Small intestine (tissue), 7 donors: ENCODE measurements around the gene PLXDC2. TPM values are rescaled to one million over a fixed set of nuclear protein-coding genes. Genes with fewer than 3 reads are reported as not detected.

ENCODE experiments used
- DNase-seq, 2 donors: peaks; one replicate each; pipeline versions ENCODE4 v3.0.0 to v3.0.0-alpha.2; 2013
- FAIRE-seq: peaks from 2 replicates; lab custom pipeline; 2012; peaks lifted over from hg19 to GRCh38; lab: Jason Lieb, UNC
- H3K27ac ChIP-seq, 3 donors: one replicate each; pipeline ENCODE4 v1.5.1; 2013; ENCODE audit warnings: low read length in 2 of 3, mild to moderate bottlenecking in 2 of 3, control low read depth in 1 of 3, inconsistent platforms in 1 of 3, low read depth in 1 of 3, moderate library complexity in 1 of 3
- H3K27me3 ChIP-seq, 3 donors: one replicate each; pipeline ENCODE4 v1.6.1; 2013; ENCODE audit warnings: low read length in 3 of 3, inconsistent platforms in 1 of 3; ENCODE audit not compliant: control insufficient read depth in 3 of 3, insufficient read depth in 3 of 3
- H3K36me3 ChIP-seq, 3 donors: one replicate each; pipeline ENCODE4 v1.6.1; 2013; ENCODE audit warnings: low read length in 3 of 3, inconsistent platforms in 1 of 3, low read depth in 1 of 3, mild to moderate bottlenecking in 1 of 3, moderate library complexity in 1 of 3; ENCODE audit not compliant: control insufficient read depth in 3 of 3, insufficient read depth in 2 of 3
- H3K4me1 ChIP-seq, 3 donors: one replicate each; pipeline ENCODE4 v1.6.1; 2013; ENCODE audit warnings: low read length in 2 of 3, inconsistent platforms in 1 of 3, low read depth in 1 of 3, mild to moderate bottlenecking in 1 of 3, moderate library complexity in 1 of 3; ENCODE audit not compliant: control insufficient read depth in 3 of 3, insufficient read depth in 2 of 3
- H3K4me3 ChIP-seq, 3 donors: one replicate each; pipeline ENCODE4 v1.5.1; 2013; ENCODE audit warnings: low read length in 3 of 3, control low read depth in 1 of 3, inconsistent platforms in 1 of 3, low read depth in 1 of 3, mild to moderate bottlenecking in 1 of 3, moderate library complexity in 1 of 3
- H3K9me3 ChIP-seq, 2 donors: one replicate each; pipeline ENCODE4 v1.6.1; 2013; ENCODE audit warnings: low read depth in 1 of 2, low read length in 1 of 2; ENCODE audit not compliant: control insufficient read depth in 2 of 2, insufficient read depth in 1 of 2
- WGBS, 3 donors: extraction: QIAGEN DNeasy Blood & Tissue Kit; methylation state at CpG; one replicate each; pipeline ENCODE4 v1.1.7; 2013; 5-methylcytosine and 5-hydroxymethylcytosine counted together
- polyA plus RNA-seq, 4 donors: library from polyadenylated mRNA; stranded (reverse) in 3 of 4; unstranded in 1 of 4; fragments of 200-250 nt in 3 of 4; fragments of 120-200 nt in 1 of 4; gene quantifications; one replicate each; pipeline versions ENCODE4 v1.2.1 to v1.2.3, GENCODE V29; 2013
- donor health status: healthy with polysubstance abuse.
- donor health status: control.
- donor health status: control.
- donor health status: Bipolar disorder and iron deficiency.
- donor health status: healthy.

The PLXDC2 gene
- polyA plus RNA-seq, 4 donors: 0.81 to 18.3 (median 3.4) TPM

- no peaks in the 10 kb centered on the region for H3K27me3 ChIP-seq
- H3K27ac ChIP-seq: no peak overlapping the region
- no peaks in the 10 kb centered on the region for H3K36me3 ChIP-seq
- H3K9me3 ChIP-seq: no peaks in the 10 kb centered on the region
- DNase-seq: no peak
- no peak overlapping the region for H3K4me3 ChIP-seq
- no peaks in the 10 kb centered on the region for H3K4me1 ChIP-seq
- 22 to 62% (median 22%) methylated on average over 2 of the region's 2 CpGs for WGBS, 3 donors
- no peak for FAIRE-seq
These were observed 60.3 kb downstream of the PLXDC2 start for GRCh38 chr10:19876570-19876969.

- H3K27me3 ChIP-seq: no peaks in the 10 kb centered on the region
- no peak for FAIRE-seq
- H3K4me1 ChIP-seq: no peaks in the 10 kb centered on the region
- DNase-seq: no peak
- no peaks in the 10 kb centered on the region for H3K9me3 ChIP-seq
- no peak overlapping the region for H3K27ac ChIP-seq
- no peaks in the 10 kb centered on the region for H3K36me3 ChIP-seq
- no peak overlapping the region for H3K4me3 ChIP-seq
- 87 to 97% (median 93%) methylated on average over 8 of the region's 8 CpGs for WGBS, 3 donors
These were observed 61.4 kb downstream of the PLXDC2 start for GRCh38 chr10:19877466-19878255.

- H3K36me3 ChIP-seq: no peaks in the 10 kb centered on the region
- no peak for DNase-seq
- H3K4me3 ChIP-seq: no peak overlapping the region
- no peak overlapping the region for H3K27ac ChIP-seq
- WGBS, 3 donors: 87 to 91% (median 88%) methylated on average over 4 to 5 of the region's 5 CpGs
- no peak for FAIRE-seq
- no peaks in the 10 kb centered on the region for H3K27me3 ChIP-seq
- no peaks in the 10 kb centered on the region for H3K4me1 ChIP-seq
- H3K9me3 ChIP-seq: no peaks in the 10 kb centered on the region
These were observed 66.4 kb downstream of the PLXDC2 start for GRCh38 chr10:19882621-19883020.

- Histone ChIP-seq H3K9me3 (no peaks in the 10 kb centered on the region), H3K36me3 (no peaks in the 10 kb centered on the region), H3K4me3 (no peak overlapping the region), H3K27ac (no peak overlapping the region), H3K4me1 (peaks cover 3 to 8% (median 5%) of the 10 kb centered on the region in 3 donors), H3K27me3 (no peaks in the 10 kb centered on the region)
- peak; percentile 73 for FAIRE-seq
- WGBS, 3 donors: 29 to 64% (median 49%) methylated on average over 3 of the region's 3 CpGs
- DNase-seq: peak in 1 of 2 donors; percentile 35
These were observed 71.9 kb downstream of the PLXDC2 start for GRCh38 chr10:19888061-19888660.

GRCh38 chr10:19889256-19889655, 73.0 kb downstream of the PLXDC2 start:
- DNase-seq (no peak), FAIRE-seq (no peak)
- no peaks in the 10 kb centered on the region for H3K9me3 ChIP-seq
- H3K4me3 ChIP-seq: no peak overlapping the region
- 53 to 59% (median 57%) methylated on average over 2 of the region's 2 CpGs for WGBS, 3 donors
- H3K4me1 ChIP-seq: peaks cover 3 to 8% (median 5%) of the 10 kb centered on the region in 3 donors
- no peaks in the 10 kb centered on the region for H3K36me3 ChIP-seq
- H3K27me3 ChIP-seq: no peaks in the 10 kb centered on the region
- no peak overlapping the region for H3K27ac ChIP-seq

- no peaks in the 10 kb centered on the region for H3K27me3 ChIP-seq
- H3K36me3 ChIP-seq: no peaks in the 10 kb centered on the region
- DNase-seq (no peak), FAIRE-seq (no peak)
- H3K9me3 ChIP-seq: no peaks in the 10 kb centered on the region
- peak overlapping the region in 1 of 3 donors; percentile 44 for H3K27ac ChIP-seq
- peaks cover 3 to 8% (median 5%) of the 10 kb centered on the region in 3 donors for H3K4me1 ChIP-seq
- WGBS, 3 donors: 73 to 79% (median 77%) methylated on average over 6 of the region's 6 CpGs
- H3K4me3 ChIP-seq: no peak overlapping the region
These were observed 75.2 kb downstream of the PLXDC2 start for GRCh38 chr10:19891429-19891828.

- H3K4me1 ChIP-seq: peaks cover 3 to 8% (median 5%) of the 10 kb centered on the region in 3 donors
- H3K27ac ChIP-seq: no peak overlapping the region
- DNase-seq (peak; percentile 6 to 16), FAIRE-seq (no peak)
- no peaks in the 10 kb centered on the region for H3K9me3 ChIP-seq
- H3K36me3 ChIP-seq: no peaks in the 10 kb centered on the region
- no peaks in the 10 kb centered on the region for H3K27me3 ChIP-seq
- no peak overlapping the region for H3K4me3 ChIP-seq
- 54 to 70% (median 56%) methylated on average over 4 of the region's 4 CpGs for WGBS, 3 donors
These were observed 76.0 kb downstream of the PLXDC2 start for GRCh38 chr10:19892270-19892669.

GRCh38 chr10:19892677-19893076, 76.4 kb downstream of the PLXDC2 start:
- Histone ChIP-seq H3K9me3 (no peaks in the 10 kb centered on the region), H3K27me3 (no peaks in the 10 kb centered on the region), H3K4me3 (no peak overlapping the region), H3K4me1 (peaks cover 3 to 8% (median 5%) of the 10 kb centered on the region in 3 donors), H3K27ac (no peak overlapping the region), H3K36me3 (no peaks in the 10 kb centered on the region)
- FAIRE-seq: no peak
- no peak for DNase-seq
- WGBS, 3 donors: 59 to 64% (median 62%) methylated on average over 5 of the region's 5 CpGs
